Rectal smooth muscle tissue (tissue), 1 donor: ENCODE results near the gene MAMDC2.

Experiments used
- H3K27ac ChIP-seq: one replicate; pipeline ENCODE4 v1.7.0; 2013; ENCODE audit warnings: low read depth, low read length, inconsistent platforms
- H3K27me3 ChIP-seq: one replicate; pipeline ENCODE4 v1.7.0; 2013; ENCODE audit warnings: low read length; ENCODE audit not compliant: control insufficient read depth, insufficient read depth
- H3K36me3 ChIP-seq: one replicate; pipeline ENCODE4 v1.7.0; 2013; ENCODE audit warnings: low read length; ENCODE audit not compliant: control insufficient read depth, insufficient read depth
- H3K4me1 ChIP-seq: one replicate; pipeline ENCODE4 v1.7.0; 2013; ENCODE audit warnings: low read length; ENCODE audit not compliant: control insufficient read depth, insufficient read depth
- H3K4me3 ChIP-seq: one replicate; pipeline ENCODE4 v1.7.0; 2013; ENCODE audit warnings: low read length
- H3K9ac ChIP-seq: one replicate; pipeline ENCODE4 v1.7.0; 2013; ENCODE audit warnings: low read length

Gene MAMDC2

GRCh38 chr9:70100362-70100761 lies 56.7 kb downstream of the MAMDC2 start:
- H3K4me1 ChIP-seq: peaks cover 20% of the 10 kb centered on the region
- no peak overlapping the region for H3K4me3 ChIP-seq
- H3K27me3 ChIP-seq: no peaks in the 10 kb centered on the region
- H3K9ac ChIP-seq: no peak overlapping the region
- H3K36me3 ChIP-seq: no peaks in the 10 kb centered on the region
- peak overlapping the region; percentile 74 for H3K27ac ChIP-seq

- Histone ChIP-seq H3K4me3 (no peak overlapping the region), H3K36me3 (no peaks in the 10 kb centered on the region), H3K27me3 (no peaks in the 10 kb centered on the region), H3K9ac (no peak overlapping the region), H3K27ac (no peak overlapping the region), H3K4me1 (peaks cover 20% of the 10 kb centered on the region)
These were observed 57.6 kb downstream of the MAMDC2 start for GRCh38 chr9:70101265-70101664.

GRCh38 chr9:70105147-70105546 lies 61.5 kb downstream of the MAMDC2 start:
- Histone ChIP-seq H3K4me1 (peaks cover 23% of the 10 kb centered on the region), H3K9ac (no peak overlapping the region), H3K27ac (no peak overlapping the region), H3K27me3 (no peaks in the 10 kb centered on the region), H3K4me3 (no peak overlapping the region), H3K36me3 (no peaks in the 10 kb centered on the region)

GRCh38 chr9:70106571-70106970 lies 62.9 kb downstream of the MAMDC2 start:
- Histone ChIP-seq H3K27me3 (no peaks in the 10 kb centered on the region), H3K9ac (no peak overlapping the region), H3K4me1 (peaks cover 22% of the 10 kb centered on the region), H3K36me3 (no peaks in the 10 kb centered on the region), H3K27ac (peak overlapping the region; percentile 16), H3K4me3 (no peak overlapping the region)

GRCh38 chr9:70107558-70107957 lies 63.9 kb downstream of the MAMDC2 start:
- Histone ChIP-seq H3K9ac (no peak overlapping the region), H3K27me3 (no peaks in the 10 kb centered on the region), H3K4me3 (no peak overlapping the region), H3K4me1 (peaks cover 22% of the 10 kb centered on the region), H3K27ac (peak overlapping the region; percentile 6), H3K36me3 (no peaks in the 10 kb centered on the region)

- no peaks in the 10 kb centered on the region for H3K27me3 ChIP-seq
- H3K9ac ChIP-seq: no peak overlapping the region
- H3K36me3 ChIP-seq: no peaks in the 10 kb centered on the region
- peaks cover 25% of the 10 kb centered on the region for H3K4me1 ChIP-seq
- H3K4me3 ChIP-seq: no peak overlapping the region
- peak overlapping the region; percentile 38 for H3K27ac ChIP-seq
These were observed 64.5 kb downstream of the MAMDC2 start for GRCh38 chr9:70108181-70108580.

GRCh38 chr9:70110194-70111041 lies 66.8 kb downstream of the MAMDC2 start:
- H3K4me1 ChIP-seq: peaks cover 23% of the 10 kb centered on the region

GRCh38 chr9:70111042-70111602 lies 67.5 kb downstream of the MAMDC2 start:
- H3K4me3 ChIP-seq: no peak overlapping the region
- H3K27ac ChIP-seq: peak overlapping the region; percentile 68
- H3K4me1 ChIP-seq: peaks cover 23% of the 10 kb centered on the region
- H3K9ac ChIP-seq: no peak overlapping the region
- H3K27me3 ChIP-seq: no peaks in the 10 kb centered on the region
- H3K36me3 ChIP-seq: no peaks in the 10 kb centered on the region

More at GRCh38 chr9:70110194-70111041, 66.8 kb downstream of the MAMDC2 start:
- Histone ChIP-seq H3K27me3 (no peaks in the 10 kb centered on the region), H3K4me3 (no peak overlapping the region), H3K9ac (no peak overlapping the region), H3K36me3 (no peaks in the 10 kb centered on the region), H3K27ac (peak overlapping the region; percentile 68)

- no peaks in the 10 kb centered on the region for H3K27me3 ChIP-seq
- peak overlapping the region; percentile 35 for H3K27ac ChIP-seq
- H3K4me3 ChIP-seq: no peak overlapping the region
- H3K9ac ChIP-seq: no peak overlapping the region
- no peaks in the 10 kb centered on the region for H3K36me3 ChIP-seq
- H3K4me1 ChIP-seq: peaks cover 23% of the 10 kb centered on the region
These were observed 68.1 kb downstream of the MAMDC2 start for GRCh38 chr9:70111641-70112236.

GRCh38 chr9:70112981-70113380 lies 69.3 kb downstream of the MAMDC2 start:
- no peak overlapping the region for H3K9ac ChIP-seq
- no peaks in the 10 kb centered on the region for H3K36me3 ChIP-seq
- peaks cover 17% of the 10 kb centered on the region for H3K4me1 ChIP-seq
- no peak overlapping the region for H3K4me3 ChIP-seq
- no peaks in the 10 kb centered on the region for H3K27me3 ChIP-seq
- no peak overlapping the region for H3K27ac ChIP-seq

- H3K36me3 ChIP-seq: no peaks in the 10 kb centered on the region
- H3K4me1 ChIP-seq: peaks cover 15% of the 10 kb centered on the region
- no peak overlapping the region for H3K9ac ChIP-seq
- H3K27me3 ChIP-seq: no peaks in the 10 kb centered on the region
- no peak overlapping the region for H3K27ac ChIP-seq
- no peak overlapping the region for H3K4me3 ChIP-seq
These were observed 69.9 kb downstream of the MAMDC2 start for GRCh38 chr9:70113403-70114022.

GRCh38 chr9:70114898-70115297 lies 71.2 kb downstream of the MAMDC2 start:
- Histone ChIP-seq H3K27me3 (no peaks in the 10 kb centered on the region), H3K9ac (no peak overlapping the region), H3K36me3 (no peaks in the 10 kb centered on the region), H3K27ac (no peak overlapping the region), H3K4me3 (no peak overlapping the region), H3K4me1 (peaks cover 14% of the 10 kb centered on the region)
